Measurements from ENCODE around the gene UQCC2.

UQCC2 gene

DNA sequence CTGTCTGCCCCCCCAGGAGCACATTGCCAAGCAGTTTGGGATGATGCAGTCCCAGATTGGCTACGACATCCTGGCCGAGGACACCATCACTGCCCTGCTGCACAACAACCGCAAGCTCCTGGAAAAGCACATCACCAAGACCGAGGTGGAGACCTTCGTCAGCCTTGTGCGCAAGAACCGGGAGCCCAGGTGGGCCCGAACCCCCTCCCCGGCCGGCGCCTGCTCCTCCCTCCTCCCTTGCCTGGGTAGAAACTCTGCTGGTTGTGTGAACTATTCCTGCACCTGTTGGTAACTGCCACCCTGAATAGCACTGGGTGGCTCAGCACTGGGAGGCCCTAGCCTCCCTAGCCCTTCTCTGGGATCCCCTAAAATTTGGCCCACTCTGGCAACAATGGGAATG is 43.7 kb downstream of the UQCC2 start:
- no peak for TF ChIP-seq SIN3A (IDR thresholded peaks at IDR 0.05; ENCODE audit: borderline replicate concordance, insufficient read depth, low read length)
- TF ChIP-seq, protein P1, sequence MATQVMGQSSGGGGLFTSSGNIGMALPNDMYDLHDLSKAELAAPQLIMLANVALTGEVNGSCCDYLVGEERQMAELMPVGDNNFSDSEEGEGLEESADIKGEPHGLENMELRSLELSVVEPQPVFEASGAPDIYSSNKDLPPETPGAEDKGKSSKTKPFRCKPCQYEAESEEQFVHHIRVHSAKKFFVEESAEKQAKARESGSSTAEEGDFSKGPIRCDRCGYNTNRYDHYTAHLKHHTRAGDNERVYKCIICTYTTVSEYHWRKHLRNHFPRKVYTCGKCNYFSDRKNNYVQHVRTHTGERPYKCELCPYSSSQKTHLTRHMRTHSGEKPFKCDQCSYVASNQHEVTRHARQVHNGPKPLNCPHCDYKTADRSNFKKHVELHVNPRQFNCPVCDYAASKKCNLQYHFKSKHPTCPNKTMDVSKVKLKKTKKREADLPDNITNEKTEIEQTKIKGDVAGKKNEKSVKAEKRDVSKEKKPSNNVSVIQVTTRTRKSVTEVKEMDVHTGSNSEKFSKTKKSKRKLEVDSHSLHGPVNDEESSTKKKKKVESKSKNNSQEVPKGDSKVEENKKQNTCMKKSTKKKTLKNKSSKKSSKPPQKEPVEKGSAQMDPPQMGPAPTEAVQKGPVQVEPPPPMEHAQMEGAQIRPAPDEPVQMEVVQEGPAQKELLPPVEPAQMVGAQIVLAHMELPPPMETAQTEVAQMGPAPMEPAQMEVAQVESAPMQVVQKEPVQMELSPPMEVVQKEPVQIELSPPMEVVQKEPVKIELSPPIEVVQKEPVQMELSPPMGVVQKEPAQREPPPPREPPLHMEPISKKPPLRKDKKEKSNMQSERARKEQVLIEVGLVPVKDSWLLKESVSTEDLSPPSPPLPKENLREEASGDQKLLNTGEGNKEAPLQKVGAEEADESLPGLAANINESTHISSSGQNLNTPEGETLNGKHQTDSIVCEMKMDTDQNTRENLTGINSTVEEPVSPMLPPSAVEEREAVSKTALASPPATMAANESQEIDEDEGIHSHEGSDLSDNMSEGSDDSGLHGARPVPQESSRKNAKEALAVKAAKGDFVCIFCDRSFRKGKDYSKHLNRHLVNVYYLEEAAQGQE (IDR thresholded peaks at IDR 0.05; ENCODE audit: insufficient read depth in 1 of 2, low read depth in 2 of 2, low read length in 2 of 2), result no peak
- no peak for TF ChIP-seq FOXP2 (optimal IDR thresholded peaks at IDR 0.05; ENCODE audit: borderline replicate concordance, extremely low read depth, extremely low read length, insufficient read depth)
- no peak for TF ChIP-seq TAF1 (IDR thresholded peaks at IDR 0.05; ENCODE audit: borderline replicate concordance, insufficient read depth, low read length)
- no peak for TF ChIP-seq POLR2AphosphoS5 (IDR thresholded peaks at IDR 0.05; ENCODE audit: low read depth, low read length)

DNA sequence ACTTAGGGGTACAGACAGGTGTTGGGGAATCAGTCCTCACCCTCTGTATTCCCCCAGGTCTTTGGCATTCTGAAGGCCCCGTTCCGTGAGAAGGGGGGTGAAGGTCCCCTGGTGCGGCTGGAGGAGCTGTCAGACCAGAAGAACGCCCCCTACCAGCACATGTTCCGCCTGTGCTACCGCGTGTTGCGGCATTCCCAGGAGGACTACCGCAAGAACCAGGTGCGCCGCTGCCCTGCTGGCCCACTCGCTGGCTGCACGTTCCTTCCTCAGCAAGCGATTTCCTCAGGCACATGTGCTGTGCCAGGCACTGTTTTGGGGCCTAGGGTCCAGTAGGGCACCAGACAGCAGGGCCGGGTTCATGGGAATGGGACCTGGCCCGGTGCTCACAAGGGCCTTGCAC is 44.4 kb downstream of the UQCC2 start:
- TF ChIP-seq TAF1 (IDR thresholded peaks at IDR 0.05; ENCODE audit: borderline replicate concordance, insufficient read depth, low read length) (no peak), SIN3A (IDR thresholded peaks at IDR 0.05; ENCODE audit: borderline replicate concordance, insufficient read depth, low read length) (no peak), FOXP2 (optimal IDR thresholded peaks at IDR 0.05; ENCODE audit: borderline replicate concordance, extremely low read depth, extremely low read length, insufficient read depth) (no peak), POLR2AphosphoS5 (IDR thresholded peaks at IDR 0.05; ENCODE audit: low read depth, low read length) (no peak)
- TF ChIP-seq, protein P1 (IDR thresholded peaks at IDR 0.05; ENCODE audit: insufficient read depth in 1 of 2, low read depth in 2 of 2, low read length in 2 of 2), result no peak

DNA sequence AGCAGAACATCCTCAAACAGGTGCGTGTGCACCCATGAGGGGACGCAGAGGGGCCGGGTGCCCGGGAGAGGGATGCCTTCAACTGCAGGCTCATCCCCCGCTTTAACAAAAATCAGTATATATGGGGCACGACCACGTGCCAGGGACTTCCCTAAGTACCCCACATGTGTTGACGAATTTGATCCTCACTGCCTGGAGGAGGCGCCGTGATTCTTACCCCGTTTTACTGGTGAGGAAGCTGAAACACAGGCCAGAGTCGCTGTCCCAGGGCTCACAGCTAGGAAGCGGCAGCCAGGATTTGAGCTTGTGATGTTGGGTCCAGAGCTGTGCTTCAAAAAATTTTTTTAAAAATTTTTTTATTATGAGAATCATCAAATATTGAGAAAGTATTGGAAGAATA is 45.5 kb downstream of the UQCC2 start:
- no peak for TF ChIP-seq SIN3A (IDR thresholded peaks at IDR 0.05; ENCODE audit: borderline replicate concordance, insufficient read depth, low read length)
- TF ChIP-seq, protein P1 (IDR thresholded peaks at IDR 0.05; ENCODE audit: insufficient read depth in 1 of 2, low read depth in 2 of 2, low read length in 2 of 2), result no peak
- TF ChIP-seq TAF1 (IDR thresholded peaks at IDR 0.05; ENCODE audit: borderline replicate concordance, insufficient read depth, low read length), result no peak
- TF ChIP-seq POLR2AphosphoS5 (IDR thresholded peaks at IDR 0.05; ENCODE audit: low read depth, low read length), result no peak
- TF ChIP-seq FOXP2 (optimal IDR thresholded peaks at IDR 0.05; ENCODE audit: borderline replicate concordance, extremely low read depth, extremely low read length, insufficient read depth), result no peak

DNA sequence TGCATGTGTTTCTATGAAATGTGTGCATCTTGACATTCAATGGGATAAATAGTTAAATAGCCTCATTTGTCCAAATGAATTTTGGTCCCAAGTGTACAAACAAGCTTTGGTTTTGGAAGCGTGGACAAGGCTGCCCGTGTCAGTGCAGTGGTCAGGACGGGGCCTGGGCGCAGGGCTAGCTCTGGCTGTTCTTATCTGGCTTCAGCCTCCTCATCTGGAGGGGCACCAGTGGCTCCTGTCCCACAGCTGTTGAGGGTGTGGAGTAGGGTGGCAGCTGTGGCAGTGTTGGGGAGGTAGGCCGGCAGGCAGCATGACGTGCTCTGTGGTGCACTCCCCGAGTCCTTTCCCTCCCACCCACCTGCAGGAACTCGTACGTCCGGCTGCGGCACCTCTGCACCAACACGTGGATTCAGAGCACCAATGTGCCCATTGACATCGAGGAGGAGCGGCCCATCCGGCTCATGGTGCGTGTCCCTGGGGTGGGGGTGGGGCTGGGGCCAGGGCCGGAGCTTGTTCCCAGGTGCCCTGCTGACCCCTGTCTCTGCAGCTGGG is 46.9 kb downstream of the UQCC2 start:
- TF ChIP-seq, protein P1 (IDR thresholded peaks at IDR 0.05; ENCODE audit: insufficient read depth in 1 of 2, low read depth in 2 of 2, low read length in 2 of 2), result no peak
- TF ChIP-seq SIN3A (IDR thresholded peaks at IDR 0.05; ENCODE audit: borderline replicate concordance, insufficient read depth, low read length) (no peak), TAF1 (IDR thresholded peaks at IDR 0.05; ENCODE audit: borderline replicate concordance, insufficient read depth, low read length) (no peak), FOXP2 (optimal IDR thresholded peaks at IDR 0.05; ENCODE audit: borderline replicate concordance, extremely low read depth, extremely low read length, insufficient read depth) (no peak), POLR2AphosphoS5 (IDR thresholded peaks at IDR 0.05; ENCODE audit: low read depth, low read length) (no peak)
